T-helper 17 cell (primary cell): ENCODE results near the gene CAPZB. TPM values are rescaled to one million over a fixed set of nuclear protein-coding genes. Genes with fewer than 3 reads are reported as not detected.

Source experiments
- ATAC-seq: fragments of 150-1000 bp; cut with Tn5 transposase; 2 replicates; pipeline ENCODE4 v1.10.0; 2021; ENCODE audit warnings: mild to moderate bottlenecking, moderate library complexity
- DNase-seq, 3 donors: peaks; one replicate each; pipeline versions ENCODE4 v3.0.0 to v3.0.0-alpha.2; 2020 to 2021
- H3K9me3 ChIP-seq: one replicate; pipeline ENCODE4 v1.7.0; 2013; ENCODE audit warnings: low read length, mild to moderate bottlenecking; ENCODE audit not compliant: control insufficient read depth, poor library complexity, severe bottlenecking
- H3K27ac Mint-ChIP-seq: one replicate; pipeline ENCODE4 v1.8.0; 2022; ENCODE audit warnings: mild to moderate bottlenecking, moderate library complexity, mixed read lengths
- H3K27me3 Mint-ChIP-seq: one replicate; pipeline ENCODE4 v1.8.0; 2022; ENCODE audit warnings: mixed read lengths
- H3K36me3 Mint-ChIP-seq: one replicate; pipeline ENCODE4 v1.8.0; 2022; ENCODE audit warnings: low read depth, mixed read lengths
- H3K4me1 Mint-ChIP-seq: one replicate; pipeline ENCODE4 v1.8.0; 2022; ENCODE audit warnings: mild to moderate bottlenecking, mixed read lengths
- H3K4me3 Mint-ChIP-seq: one replicate; pipeline ENCODE4 v1.8.0; 2022; ENCODE audit warnings: mild to moderate bottlenecking, moderate library complexity, mixed read lengths
- total RNA-seq, 4 donors: library from RNA in 2 of 4; stranded (reverse) in 2 of 4; gene quantifications; one replicate each; pipeline ENCODE4 v1.2.3 and lab custom pipeline; 2022 to 2026

Gene CAPZB
- total RNA-seq, 2 donors from 2014 or later: 320 to 330 TPM

DNA sequence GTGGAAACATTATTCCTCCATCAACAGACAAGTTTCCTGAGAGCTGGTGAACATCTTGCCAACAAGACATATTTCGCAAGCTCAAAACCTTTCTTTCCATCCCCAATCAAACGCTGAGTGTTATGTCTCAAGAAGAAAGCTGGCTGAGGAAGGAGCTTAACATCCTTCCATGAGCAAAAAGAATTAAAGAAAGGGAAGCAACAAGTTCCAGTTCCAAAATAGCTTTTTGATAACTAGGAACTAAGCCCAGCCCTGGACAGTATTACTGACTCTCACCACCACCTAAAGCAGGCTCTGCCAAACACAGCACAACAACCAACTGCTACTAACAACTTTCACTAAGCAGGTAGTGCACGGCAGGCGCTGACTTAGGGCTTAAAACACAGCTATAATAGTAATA is 50.2 kb downstream of the CAPZB start:
- H3K9me3 ChIP-seq: no peaks in the 10 kb centered on the region
- no peak for DNase-seq
- peaks cover 75% of the 10 kb centered on the region for H3K4me1 Mint-ChIP-seq
- H3K27me3 Mint-ChIP-seq: no peaks in the 10 kb centered on the region
- peak overlapping the region; percentile 9 for H3K4me3 Mint-ChIP-seq
- no peaks in the 10 kb centered on the region for H3K36me3 Mint-ChIP-seq
- ATAC-seq: no peak
- H3K27ac Mint-ChIP-seq: peak overlapping the region; percentile 93

DNA sequence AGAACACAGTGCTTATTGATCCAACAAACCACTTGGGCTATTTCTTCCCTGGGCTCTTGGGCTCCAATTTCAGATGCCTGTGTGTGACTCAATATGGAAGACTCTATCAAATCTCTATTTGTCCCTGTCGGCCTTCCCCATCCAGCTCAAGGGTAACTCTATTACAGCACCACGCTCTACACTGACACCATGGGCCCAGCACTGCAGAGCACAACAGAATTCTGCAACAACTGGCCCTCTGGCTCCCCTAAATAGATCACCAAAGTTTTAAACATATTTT is 51.7 kb downstream of the CAPZB start:
- no peak overlapping the region for H3K4me3 Mint-ChIP-seq
- no peak for DNase-seq
- no peaks in the 10 kb centered on the region for H3K9me3 ChIP-seq
- ATAC-seq: no peak
- no peaks in the 10 kb centered on the region for H3K36me3 Mint-ChIP-seq
- peaks cover 78% of the 10 kb centered on the region for H3K4me1 Mint-ChIP-seq
- H3K27me3 Mint-ChIP-seq: no peaks in the 10 kb centered on the region
- H3K27ac Mint-ChIP-seq: peak overlapping the region; percentile 74

DNA sequence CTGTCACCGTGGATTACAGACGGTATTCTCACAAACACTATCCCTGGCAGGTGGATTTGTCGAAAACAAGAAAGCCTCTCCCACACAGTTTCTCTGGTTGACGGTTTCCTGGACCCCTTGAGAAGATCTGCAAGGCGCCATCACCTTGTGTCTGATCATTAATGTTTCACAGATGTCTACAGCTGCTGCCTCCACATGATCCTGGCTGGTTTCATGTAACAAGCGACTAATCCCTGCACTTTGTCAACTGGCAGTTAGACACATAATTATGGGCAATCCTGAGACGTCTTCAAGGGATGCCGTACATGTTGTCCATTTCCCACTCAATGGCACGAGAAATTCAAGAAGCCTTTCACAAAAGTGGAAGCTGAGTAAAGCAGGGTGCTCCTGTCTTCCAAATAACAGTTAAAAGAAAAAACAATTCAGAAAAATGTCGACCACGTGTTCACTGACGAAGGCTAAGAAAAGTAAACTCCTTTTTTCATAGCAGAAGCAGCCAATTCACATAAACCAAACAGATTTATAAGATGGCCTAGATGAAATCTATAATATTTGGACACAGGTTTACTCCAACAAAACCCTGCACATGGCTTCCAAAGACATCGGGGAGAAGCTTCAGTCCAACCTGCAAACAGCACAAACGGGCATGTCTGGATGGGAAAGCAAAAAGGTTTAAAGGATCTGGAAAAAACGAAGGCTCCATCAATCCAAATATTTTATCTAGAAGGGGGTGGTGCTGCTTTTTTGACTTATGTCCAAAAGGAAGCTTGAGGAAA is 52.2 kb downstream of the CAPZB start:
- Mint-ChIP-seq H3K36me3 (no peaks in the 10 kb centered on the region), H3K4me1 (peaks cover 75% of the 10 kb centered on the region), H3K27ac (peak overlapping the region; percentile 74), H3K4me3 (peak overlapping the region; percentile 69), H3K27me3 (no peaks in the 10 kb centered on the region)
- ATAC-seq (no peak), DNase-seq (no peak)
- no peaks in the 10 kb centered on the region for H3K9me3 ChIP-seq

DNA sequence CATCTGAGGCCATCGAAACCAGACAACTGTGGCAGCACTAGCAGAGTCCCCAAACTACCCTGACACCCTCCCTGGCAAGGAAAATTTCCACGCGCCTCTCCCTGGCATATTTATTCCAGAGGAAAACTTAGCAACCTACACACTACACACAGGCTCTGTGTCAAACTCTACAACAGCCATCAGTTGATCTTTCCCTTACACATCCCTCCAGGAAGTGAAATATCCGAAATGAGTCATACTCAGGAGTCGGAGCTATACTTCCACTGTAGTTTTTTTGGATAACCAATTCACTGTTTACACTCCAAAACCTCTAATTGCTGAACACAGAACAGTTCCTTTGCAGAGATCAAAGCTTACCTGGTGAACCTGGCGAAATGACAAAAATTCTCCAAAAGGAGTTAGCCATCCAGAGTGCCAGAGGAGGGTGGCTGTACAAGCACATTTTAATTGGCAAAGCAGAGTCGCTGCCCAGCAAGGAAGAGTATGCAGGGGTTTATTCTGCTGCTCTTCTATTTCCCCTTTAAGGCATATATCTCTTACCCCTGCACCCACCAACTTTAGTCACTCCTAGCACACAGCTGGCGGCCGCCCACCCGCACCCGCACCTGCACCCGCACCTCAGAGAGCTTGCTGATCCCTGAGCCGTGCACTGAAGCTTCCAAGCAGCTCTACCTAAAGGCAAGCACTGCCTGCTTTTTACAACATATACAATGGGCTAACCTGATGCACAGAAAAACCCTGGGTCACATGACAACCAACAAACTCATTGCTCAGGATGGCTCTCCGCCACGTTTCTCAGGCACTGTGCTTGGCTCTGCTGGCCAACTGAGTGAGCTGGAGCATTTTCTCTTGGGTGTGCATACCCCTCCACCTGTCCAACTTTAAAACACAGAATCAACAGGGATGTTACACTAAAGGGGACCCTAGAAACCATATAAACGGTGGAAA is 54.9 kb downstream of the CAPZB start:
- H3K9me3 ChIP-seq: no peaks in the 10 kb centered on the region
- DNase-seq (no peak), ATAC-seq (no peak)
- Mint-ChIP-seq H3K27ac (peak overlapping the region; percentile 93), H3K27me3 (no peaks in the 10 kb centered on the region), H3K4me3 (peak overlapping the region; percentile 71), H3K4me1 (peaks cover 63% of the 10 kb centered on the region), H3K36me3 (no peaks in the 10 kb centered on the region)

DNA sequence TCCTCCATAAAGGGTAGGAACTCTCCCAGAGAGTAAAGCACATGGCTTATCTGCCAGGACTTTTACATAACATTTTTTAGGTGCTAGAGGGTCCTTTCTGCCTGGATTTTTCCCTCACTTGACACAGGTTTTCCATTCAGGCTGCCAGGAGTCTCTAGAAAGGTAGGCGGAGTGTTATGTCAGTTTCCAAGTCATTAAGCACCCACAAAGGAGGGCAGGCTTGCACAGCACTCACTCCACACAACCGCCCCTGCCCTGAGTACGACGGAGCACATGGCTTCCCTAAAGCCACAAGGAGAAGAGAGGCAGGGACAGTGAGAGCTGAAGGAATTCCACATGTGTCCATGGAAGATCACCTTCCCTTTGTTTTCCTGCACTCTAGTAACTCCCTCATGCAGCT is 55.7 kb downstream of the CAPZB start:
- Mint-ChIP-seq H3K4me1 (peaks cover 64% of the 10 kb centered on the region), H3K27me3 (no peaks in the 10 kb centered on the region), H3K27ac (peak overlapping the region; percentile 93), H3K4me3 (peak overlapping the region; percentile 71), H3K36me3 (no peaks in the 10 kb centered on the region)
- no peak for DNase-seq
- H3K9me3 ChIP-seq: no peaks in the 10 kb centered on the region
- no peak for ATAC-seq

DNA sequence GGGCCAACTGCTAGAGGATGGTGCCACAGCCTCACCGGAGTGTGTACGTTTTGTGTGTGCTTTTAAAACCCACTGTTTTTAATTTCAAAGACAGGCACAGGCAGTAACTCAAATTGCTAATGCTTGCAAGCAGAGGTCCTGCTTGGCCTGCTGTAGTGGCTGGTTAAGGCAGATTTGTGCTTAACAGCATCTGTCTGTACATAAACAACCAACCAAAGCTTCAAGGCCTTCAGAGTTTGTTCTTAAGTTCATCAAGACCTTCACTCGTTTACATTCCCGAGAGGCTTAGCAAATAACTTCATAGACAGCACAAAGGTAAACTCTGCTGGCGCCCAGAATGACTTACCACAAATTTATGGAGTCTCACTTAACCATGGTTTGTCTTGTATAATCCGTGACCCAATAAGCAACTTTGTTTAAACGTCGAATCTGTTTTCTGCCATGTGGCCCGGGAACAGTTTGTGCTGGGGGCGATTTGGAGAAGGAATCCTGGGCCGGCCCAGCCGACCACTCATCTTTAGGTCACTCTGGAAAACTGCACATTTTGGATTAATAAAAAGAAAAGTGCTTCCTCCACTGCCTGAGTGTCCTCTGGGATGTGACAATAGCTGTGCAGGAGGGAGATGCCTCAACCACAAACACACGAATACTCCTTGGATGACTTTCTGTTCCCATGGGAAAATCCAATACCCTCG is 58.1 kb downstream of the CAPZB start:
- peak overlapping the region; percentile 93 for H3K27ac Mint-ChIP-seq
- no peak for ATAC-seq
- no peaks in the 10 kb centered on the region for H3K9me3 ChIP-seq

DNA sequence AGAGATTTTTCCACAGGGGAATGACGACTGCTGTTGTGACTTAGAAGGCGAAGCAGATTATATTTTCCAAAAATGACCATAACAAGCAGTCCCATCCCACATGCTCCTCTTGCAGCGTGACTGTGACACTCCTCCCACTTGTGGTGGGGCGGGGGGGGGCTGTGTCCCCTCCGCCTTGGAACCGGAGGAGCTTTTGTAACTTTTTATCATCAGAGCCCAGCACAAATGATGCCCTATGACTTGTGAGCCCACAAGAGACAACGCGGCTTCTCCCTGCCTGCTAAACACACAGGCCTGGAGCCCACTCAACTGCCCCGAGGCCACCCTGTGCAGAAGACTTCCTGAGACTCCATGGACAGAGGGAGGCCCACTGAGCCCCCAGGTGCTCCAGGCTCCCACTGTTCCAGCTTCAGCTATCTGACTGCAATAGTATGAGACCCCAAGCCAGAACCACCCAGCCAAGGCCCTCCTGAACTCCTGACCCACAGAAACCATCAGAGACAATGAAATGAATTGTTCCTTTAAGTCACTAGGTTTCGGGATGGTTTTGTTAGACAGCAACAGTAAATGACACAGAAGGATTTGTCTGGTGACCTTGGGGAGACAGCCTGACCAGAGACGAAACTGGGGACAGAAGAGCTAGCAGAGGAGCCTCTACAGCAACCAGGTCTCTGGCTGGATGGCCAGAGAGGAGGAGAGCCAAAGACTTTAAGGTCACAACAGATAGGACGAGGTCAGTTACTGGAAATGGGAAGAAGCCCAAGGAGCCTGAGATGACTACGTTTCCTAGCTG is 58.8 kb downstream of the CAPZB start:
- no peaks in the 10 kb centered on the region for H3K27me3 Mint-ChIP-seq
- peak overlapping the region; percentile 85 for H3K27ac Mint-ChIP-seq
- no peaks in the 10 kb centered on the region for H3K9me3 ChIP-seq
- ATAC-seq (no peak), DNase-seq (no peak)
- peaks cover 68% of the 10 kb centered on the region for H3K4me1 Mint-ChIP-seq
- no peaks in the 10 kb centered on the region for H3K36me3 Mint-ChIP-seq
- no peak overlapping the region for H3K4me3 Mint-ChIP-seq

More for the DNA sequence above, 58.1 kb downstream of the CAPZB start:
- no peak overlapping the region for H3K4me3 Mint-ChIP-seq
- H3K27me3 Mint-ChIP-seq: no peaks in the 10 kb centered on the region
- DNase-seq: no peak
- H3K36me3 Mint-ChIP-seq: no peaks in the 10 kb centered on the region
- H3K4me1 Mint-ChIP-seq: peaks cover 64% of the 10 kb centered on the region

DNA sequence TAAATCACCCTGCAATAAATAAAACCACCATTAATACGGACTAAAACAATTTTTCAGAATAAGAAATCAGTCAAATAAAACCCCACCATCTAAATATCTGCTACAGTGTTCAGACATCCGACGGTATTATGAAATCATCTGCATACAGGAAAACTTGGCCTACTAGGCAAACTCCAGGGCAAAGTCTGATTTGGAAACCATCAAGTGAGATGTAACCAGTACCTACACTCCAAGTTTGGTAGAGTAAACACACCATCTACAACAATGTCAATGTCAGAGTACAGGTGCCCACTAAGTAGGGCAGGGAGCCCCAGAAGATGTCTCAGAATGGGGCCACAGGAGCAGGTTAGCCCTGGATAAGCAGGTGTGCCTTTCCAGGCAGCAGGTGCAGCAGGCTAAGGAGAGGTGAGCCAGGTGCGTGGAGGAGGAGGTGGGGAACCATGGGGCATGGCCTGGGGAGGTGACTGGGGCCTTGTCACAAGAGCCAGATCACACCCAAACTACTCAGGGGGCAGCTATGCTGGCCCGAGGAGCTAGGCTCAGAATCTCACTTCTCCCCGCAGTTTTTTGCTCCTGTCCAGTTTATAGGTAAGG is 59.6 kb downstream of the CAPZB start:
- H3K4me3 Mint-ChIP-seq: no peak overlapping the region

DNA sequence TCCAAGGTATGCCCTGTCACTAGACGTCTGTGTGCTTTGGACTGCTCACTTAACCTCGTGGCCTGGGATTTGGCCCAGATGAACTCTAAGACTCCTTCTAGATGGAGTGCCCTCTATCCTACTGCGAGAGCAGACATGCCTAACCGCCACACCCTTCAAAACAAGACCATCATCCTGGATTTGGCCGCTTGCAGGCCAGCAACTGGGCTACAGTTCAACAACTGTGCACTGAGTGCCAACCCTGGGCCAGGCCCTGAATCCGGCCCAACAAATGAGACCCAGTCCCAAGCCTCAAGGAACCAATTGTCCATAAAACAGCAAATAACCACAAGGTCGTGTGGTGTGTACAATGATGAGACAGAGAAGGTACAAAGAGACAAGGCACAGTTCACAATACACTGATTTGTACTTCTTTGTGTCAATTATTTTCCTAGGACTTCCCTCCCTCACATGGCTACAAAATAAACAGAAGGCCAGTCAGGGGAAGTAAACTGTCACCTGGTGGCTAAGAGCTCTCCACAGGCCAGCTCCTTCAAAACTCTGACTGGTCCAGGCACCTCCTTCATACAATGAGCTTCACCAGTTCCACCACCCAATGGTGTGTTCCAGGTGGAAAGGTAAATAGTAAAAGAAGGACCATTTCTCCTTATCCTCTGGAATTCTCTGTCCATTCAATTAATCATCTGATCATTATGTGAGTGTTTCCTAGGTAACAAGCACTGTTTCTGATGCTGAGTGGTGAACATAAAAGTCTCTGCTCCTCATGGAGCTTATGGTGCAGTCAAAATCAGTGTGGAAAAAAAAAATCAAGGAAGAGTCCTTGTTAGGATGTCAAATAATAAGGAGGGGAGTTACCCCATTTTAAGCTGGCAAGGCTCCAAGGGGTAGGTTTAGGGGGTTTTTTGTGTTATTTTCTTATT is 60.4 kb downstream of the CAPZB start:
- DNase-seq (no peak), ATAC-seq (no peak)
- no peak overlapping the region for H3K4me3 Mint-ChIP-seq
- H3K27ac Mint-ChIP-seq: peak overlapping the region; percentile 85
- H3K4me1 Mint-ChIP-seq: peaks cover 66% of the 10 kb centered on the region
- H3K36me3 Mint-ChIP-seq: no peaks in the 10 kb centered on the region
- no peaks in the 10 kb centered on the region for H3K9me3 ChIP-seq
- H3K27me3 Mint-ChIP-seq: no peaks in the 10 kb centered on the region

More for the DNA sequence above, 59.6 kb downstream of the CAPZB start:
- H3K9me3 ChIP-seq: no peaks in the 10 kb centered on the region
- Mint-ChIP-seq H3K36me3 (no peaks in the 10 kb centered on the region), H3K27me3 (no peaks in the 10 kb centered on the region), H3K4me1 (peaks cover 74% of the 10 kb centered on the region), H3K27ac (peak overlapping the region; percentile 85)
- peak; percentile 33 for ATAC-seq
- DNase-seq: no peak

DNA sequence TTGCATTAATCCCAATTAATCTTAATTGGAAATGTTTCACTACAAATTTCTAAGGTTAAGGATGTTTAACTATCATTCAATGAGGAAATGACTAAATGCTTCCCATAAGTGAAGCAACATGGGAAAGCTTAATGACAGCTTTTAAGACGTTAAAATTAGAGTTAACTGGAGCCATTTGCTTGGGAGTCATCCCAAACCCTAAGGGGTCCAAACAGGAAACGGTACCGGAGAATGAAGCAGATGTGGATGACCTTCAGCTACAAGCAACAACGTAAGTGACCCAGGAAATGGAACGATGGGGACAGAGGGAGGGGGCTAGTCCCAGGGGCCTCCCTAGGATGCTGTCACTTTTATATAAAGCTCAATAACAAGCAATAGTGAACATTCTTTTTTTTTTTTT is 62.2 kb downstream of the CAPZB start:
- Mint-ChIP-seq H3K27ac (peak overlapping the region; percentile 88), H3K27me3 (no peaks in the 10 kb centered on the region)

DNA sequence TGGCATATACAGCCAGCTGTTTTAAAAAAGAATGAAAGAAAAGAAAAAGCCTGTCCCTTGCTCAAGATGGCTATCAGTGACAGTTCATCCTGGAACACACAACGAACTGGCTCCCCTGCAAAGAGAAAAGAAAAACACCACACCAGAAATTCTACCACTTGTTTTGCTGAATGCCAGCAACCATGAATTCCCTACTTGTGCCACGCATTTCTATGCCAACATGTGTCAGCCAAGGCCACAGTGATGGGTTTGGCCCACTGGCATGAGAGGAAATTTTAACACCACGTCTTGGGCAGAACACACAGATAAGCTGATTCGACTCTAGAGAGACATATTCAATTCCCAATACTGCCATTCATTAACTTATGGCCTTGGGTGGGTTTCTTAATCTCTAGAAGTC is 64.0 kb downstream of the CAPZB start:
- H3K9me3 ChIP-seq: no peaks in the 10 kb centered on the region
- DNase-seq (no peak), ATAC-seq (no peak)
- H3K27ac Mint-ChIP-seq: peak overlapping the region; percentile 88
- peaks cover 2% of the 10 kb centered on the region for H3K36me3 Mint-ChIP-seq
- peaks cover 61% of the 10 kb centered on the region for H3K4me1 Mint-ChIP-seq
- H3K27me3 Mint-ChIP-seq: no peaks in the 10 kb centered on the region
- H3K4me3 Mint-ChIP-seq: no peak overlapping the region

More for the DNA sequence above, 62.2 kb downstream of the CAPZB start:
- ATAC-seq: no peak
- no peaks in the 10 kb centered on the region for H3K9me3 ChIP-seq
- peaks cover 58% of the 10 kb centered on the region for H3K4me1 Mint-ChIP-seq
- H3K4me3 Mint-ChIP-seq: no peak overlapping the region
- peaks cover under 1% of the 10 kb centered on the region for H3K36me3 Mint-ChIP-seq
- no peak for DNase-seq
